ENCODE measurements around the gene RSPH6A. TPM values are rescaled to one million over a fixed set of nuclear protein-coding genes. Genes with fewer than 3 reads are reported as not detected.

The RSPH6A gene
- total and polyA plus RNA-seq, 2 of the 13 experiments (the other 11 are each of a cell fraction or from before 2014, with no cell fraction given), result 0.07 TPM; not detected in 1

GRCh38 chr19:45821103-45821521 lies 6.0 kb upstream of the RSPH6A start:
- H3K4me3 ChIP-seq (replicated peaks in 1 of 3; ENCODE audit: insufficient read depth in 1 of 3, low read depth in 2 of 3, low read length in 3 of 3), result no peak overlapping the region
- DNase-seq (ENCODE audit: low spot score) (no peak), ATAC-seq (no peak), FAIRE-seq (no peak)
- intact Hi-C loops (cut with micrococcal nuclease; ENCODE audit: unreplicated experiment), result no loop called here
- H3K4me2 ChIP-seq (ENCODE audit: low read depth, low read length), result no peak overlapping the region
- TF ChIP-seq HMGXB4 (CRISPR knock-in tag; IDR thresholded peaks at IDR 0.05; ENCODE audit: borderline replicate concordance in 1 of 2, low read depth in 1 of 2) (no peak), AKAP8 (CRISPR knock-in tag; IDR thresholded peaks at IDR 0.05) (0 out of 2 replicates have a peak, but pooled peaks have one; percentile 24)
- no peaks in the 10 kb centered on the region for H3K9me3 ChIP-seq (ENCODE audit: low read length)
- in situ Hi-C loops (cut with HindIII; ENCODE audit: extremely low pct_ligation_motif_present, low pct_unique_long_range_greater_than_20kb), result no loop called here
- no peaks in the 10 kb centered on the region for H3K27me3 ChIP-seq (ENCODE audit: control insufficient read depth in 1 of 2, insufficient read depth in 2 of 2, low read length in 2 of 2)
- H2AFZ ChIP-seq (ENCODE audit: low read length), result no peak overlapping the region
- H3K27ac ChIP-seq (ENCODE audit: extremely low read length, insufficient read depth, low read length), result no peak overlapping the region
- ChIA-PET CTCF (ENCODE audit: low intra/inter-chr PET ratio, low total read pairs) (no interaction called here), POLR2A (no interaction called here)
- peaks cover 20 to 47% of the 10 kb centered on the region in 2 experiments for H3K36me3 ChIP-seq (replicated peaks in 1 of 2; ENCODE audit: control insufficient read depth in 1 of 2, insufficient read depth in 2 of 2, low read length in 2 of 2)
- BruUV-seq (replicated peaks), result no TSS peak
- H3K9ac ChIP-seq (ENCODE audit: insufficient read depth, low read depth, low read length), result no peak overlapping the region
- 98% methylated on average over 8 of the region's 8 CpGs for WGBS (ENCODE audit: low lambda C conversion rate)
- H3K4me1 ChIP-seq (ENCODE audit: insufficient read depth, low read length), result no peaks in the 10 kb centered on the region
- no peaks in the 10 kb centered on the region for H4K20me1 ChIP-seq (ENCODE audit: insufficient read depth, low read length)
- no peaks in the 10 kb centered on the region for H3K79me2 ChIP-seq (ENCODE audit: insufficient read depth, low read length)

DNA sequence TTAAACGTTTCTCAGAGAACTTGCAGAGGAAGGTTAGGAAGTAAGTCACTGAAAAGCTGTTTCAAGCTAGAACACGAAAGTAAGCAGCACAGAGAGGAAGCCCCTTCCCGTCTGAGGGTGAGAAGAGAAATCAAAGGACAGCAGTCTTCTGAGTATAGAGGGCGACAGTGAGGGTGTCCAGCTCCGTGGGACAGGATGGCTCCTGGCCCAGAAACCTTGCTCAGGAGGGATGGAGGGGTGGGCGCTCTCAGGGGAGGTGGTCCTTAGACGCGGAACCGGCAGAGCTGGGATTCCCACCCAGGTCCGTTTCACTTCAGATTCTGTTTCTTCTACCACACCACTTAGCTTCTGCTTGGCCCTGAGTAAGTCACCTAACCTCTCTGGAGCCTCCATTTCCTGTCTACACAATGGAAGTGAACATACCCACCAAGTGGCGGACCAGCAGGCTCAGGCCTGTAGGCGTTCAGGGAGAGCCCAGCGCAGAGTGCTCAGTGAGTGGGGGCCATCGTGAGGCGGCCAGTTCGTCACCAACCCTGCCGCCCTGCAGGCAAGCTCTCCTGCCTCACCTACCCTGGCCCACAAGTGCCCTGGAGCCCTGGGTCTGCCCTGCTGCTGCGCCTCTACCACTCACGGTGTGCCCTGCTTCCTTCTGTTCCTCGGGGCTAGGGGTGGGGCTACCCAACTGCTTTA lies 5.5 kb upstream of the RSPH6A start:
- DNase-seq (ENCODE audit: low spot score), result no peak
- ChIA-PET CTCF (ENCODE audit: low intra/inter-chr PET ratio, low total read pairs) (interaction anchor here (1.8 kb wide), 1 partner anchor 63 kb away, joined by 4 read pairs; no protein-coding TSS in a partner anchor), POLR2A (interaction anchor here (1.0 kb wide), 1 partner anchor 62 kb away, joined by 3 read pairs; no protein-coding TSS in a partner anchor)
- H2AFZ ChIP-seq (ENCODE audit: low read length), result no peak overlapping the region
- peaks cover 18 to 41% of the 10 kb centered on the region in 2 experiments for H3K36me3 ChIP-seq (replicated peaks in 1 of 2; ENCODE audit: control insufficient read depth in 1 of 2, insufficient read depth in 2 of 2, low read length in 2 of 2)
- H3K27ac ChIP-seq (ENCODE audit: extremely low read length, insufficient read depth, low read length), result no peak overlapping the region
- no TSS peak for BruUV-seq (replicated peaks)
- in situ Hi-C loops (cut with HindIII; ENCODE audit: extremely low pct_ligation_motif_present, low pct_unique_long_range_greater_than_20kb) (no loop called here), intact Hi-C loops (cut with micrococcal nuclease; ENCODE audit: unreplicated experiment) (no loop called here)
- no peaks in the 10 kb centered on the region for H4K20me1 ChIP-seq (ENCODE audit: insufficient read depth, low read length)
- no peaks in the 10 kb centered on the region for H3K79me2 ChIP-seq (ENCODE audit: insufficient read depth, low read length)
- no peak overlapping the region for H3K9ac ChIP-seq (ENCODE audit: insufficient read depth, low read depth, low read length)
- 89% methylated on average over 12 of the region's 20 CpGs for WGBS (ENCODE audit: low lambda C conversion rate)
- H3K4me1 ChIP-seq (ENCODE audit: insufficient read depth, low read length), result no peaks in the 10 kb centered on the region
- H3K4me3 ChIP-seq (replicated peaks in 1 of 3; ENCODE audit: insufficient read depth in 1 of 3, low read depth in 2 of 3, low read length in 3 of 3), result no peak overlapping the region
- no peak overlapping the region for H3K4me2 ChIP-seq (ENCODE audit: low read depth, low read length)
- no peak for ATAC-seq
- no peaks in the 10 kb centered on the region for H3K9me3 ChIP-seq (ENCODE audit: low read length)
- H3K27me3 ChIP-seq (ENCODE audit: control insufficient read depth in 1 of 2, insufficient read depth in 2 of 2, low read length in 2 of 2), result no peaks in the 10 kb centered on the region
- no peak for FAIRE-seq
- no peak for TF ChIP-seq ZNF639 (CRISPR knock-in tag; conservative IDR thresholded peaks at IDR 0.05)
- no peak for TF ChIP-seq MLX (CRISPR knock-in tag; IDR thresholded peaks at IDR 0.05)
- TF ChIP-seq FOSL2 (CRISPR knock-in tag; IDR thresholded peaks at IDR 0.05), result no peak
- TF ChIP-seq BRCA1 (CRISPR knock-in tag; IDR thresholded peaks at IDR 0.05), result no peak
- no peak for TF ChIP-seq TAF15 (IDR thresholded peaks at IDR 0.05; ENCODE audit: low read depth, low read length, poor library complexity, severe bottlenecking)
- TF ChIP-seq TOE1 (CRISPR knock-in tag; IDR thresholded peaks at IDR 0.05), result no peak
- TF ChIP-seq, protein P1, sequence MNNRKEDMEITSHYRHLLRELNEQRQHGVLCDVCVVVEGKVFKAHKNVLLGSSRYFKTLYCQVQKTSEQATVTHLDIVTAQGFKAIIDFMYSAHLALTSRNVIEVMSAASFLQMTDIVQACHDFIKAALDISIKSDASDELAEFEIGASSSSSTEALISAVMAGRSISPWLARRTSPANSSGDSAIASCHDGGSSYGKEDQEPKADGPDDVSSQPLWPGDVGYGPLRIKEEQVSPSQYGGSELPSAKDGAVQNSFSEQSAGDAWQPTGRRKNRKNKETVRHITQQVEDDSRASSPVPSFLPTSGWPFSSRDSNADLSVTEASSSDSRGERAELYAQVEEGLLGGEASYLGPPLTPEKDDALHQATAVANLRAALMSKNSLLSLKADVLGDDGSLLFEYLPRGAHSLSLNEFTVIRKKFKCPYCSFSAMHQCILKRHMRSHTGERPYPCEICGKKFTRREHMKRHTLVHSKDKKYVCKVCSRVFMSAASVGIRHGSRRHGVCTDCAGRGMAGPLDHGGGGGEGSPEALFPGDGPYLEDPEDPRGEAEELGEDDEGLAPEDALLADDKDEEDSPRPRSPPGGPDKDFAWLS (CRISPR knock-in tag; IDR thresholded peaks at IDR 0.05; ENCODE audit: borderline replicate concordance), result no peak
- no peak for TF ChIP-seq ZNF746 (CRISPR knock-in tag; IDR thresholded peaks at IDR 0.05)
- TF ChIP-seq ZNF20 (CRISPR knock-in tag; IDR thresholded peaks at IDR 0.05), result no peak
- TF ChIP-seq ZFP1 (CRISPR knock-in tag; IDR thresholded peaks at IDR 0.05), result no peak

Measured in HepG2 (cell line).